Gastrocnemius medialis (tissue), 4 donors: ENCODE results near the gene SLC25A1.

ENCODE experiments used
- CTCF ChIP-seq, 5 experiments: fragments of 450-650 bp in 3 of 5; fragments of 200-600 bp in 2 of 5; sonication (generic) in 2 of 5; IDR thresholded peaks in 4 of 5; conservative IDR thresholded peaks in 1 of 5; 1 replicate in 4 of 5; 2 replicates in 1 of 5; pipeline ENCODE4 v1.5.1; 2016 to 2019; ENCODE audit warnings: antibody characterized with exemption in 5 of 5, mild to moderate bottlenecking in 3 of 5, moderate library complexity in 3 of 5
- POLR2A ChIP-seq, 2 donors: fragments of 450-650 bp; IDR thresholded peaks; one replicate each; pipeline ENCODE4 v1.6.1; 2017; ENCODE audit warnings: antibody characterized with exemption in 2 of 2, mild to moderate bottlenecking in 2 of 2, moderate library complexity in 2 of 2

- no peak for TF ChIP-seq POLR2A (IDR thresholded peaks at IDR 0.05)
- TF ChIP-seq CTCF (IDR thresholded peaks at IDR 0.05 in 4 of 5, conservative IDR thresholded peaks at IDR 0.05 in 1 of 5), result no peak
These were observed 45.1 kb upstream of the SLC25A1 start for GRCh38 chr22:19223617-19224016.
